Common myeloid progenitor, CD34-positive (primary cell): ENCODE data around the gene GIPC2.

ENCODE experiments used
- CTCF ChIA-PET: fragments of 350-600 bp; sonication (Branson Sonifier 250); formaldehyde crosslinking; loops from one replicate; lab custom pipeline; 2021; ENCODE audit warnings: antibody characterized with exemption; lab: Charles Lee
- POLR2A ChIA-PET: fragments of 350-600 bp; sonication (Branson Sonifier 250); formaldehyde crosslinking; loops from one replicate; lab custom pipeline; 2021; ENCODE audit warnings: antibody characterized with exemption; lab: Charles Lee
- DNase-seq, 3 donors: peaks; one replicate each; pipeline versions ENCODE4 v3.0.0 to v3.0.0-alpha.2; 2013
- H3K27ac ChIP-seq, 2 experiments: 1 replicate in 1 of 2; 2 replicates in 1 of 2; pipeline ENCODE4 v1.7.0; 2013; ENCODE audit warnings: inconsistent platforms in 2 of 2, low read length in 2 of 2, mild to moderate bottlenecking in 2 of 2, low read depth in 1 of 2, moderate library complexity in 1 of 2; ENCODE audit not compliant: severe bottlenecking in 2 of 2, insufficient read depth in 1 of 2, poor library complexity in 1 of 2
- H3K27me3 ChIP-seq, 5 experiments: replicated peaks in 2 of 5; 1 replicate in 3 of 5; 2 replicates in 2 of 5; pipeline versions ENCODE4 v1.6.1 to v1.7.0; 2013; ENCODE audit warnings: low read length in 4 of 5, mild to moderate bottlenecking in 2 of 5, moderate library complexity in 2 of 5, inconsistent platforms in 1 of 5; ENCODE audit not compliant: insufficient read depth in 5 of 5, control insufficient read depth in 4 of 5
- H3K36me3 ChIP-seq, 4 experiments: 1 replicate in 2 of 4; 2 replicates in 2 of 4; pipeline versions ENCODE4 v1.6.1 to v1.7.0; 2013; ENCODE audit warnings: low read length in 3 of 4, control low read depth in 1 of 4, mild to moderate bottlenecking in 1 of 4; ENCODE audit not compliant: control insufficient read depth in 4 of 4, insufficient read depth in 4 of 4
- H3K4me1 ChIP-seq, 4 experiments: 1 replicate in 3 of 4; 2 replicates in 1 of 4; pipeline versions ENCODE4 v1.6.1 to v1.7.1; 2013; ENCODE audit warnings: low read length in 3 of 4, mild to moderate bottlenecking in 3 of 4, control low read depth in 1 of 4, inconsistent platforms in 1 of 4, moderate library complexity in 1 of 4; ENCODE audit not compliant: control insufficient read depth in 4 of 4, insufficient read depth in 4 of 4; ENCODE audit errors: control extremely low read depth in 1 of 4
- H3K4me3 ChIP-seq, 7 experiments: 1 replicate in 4 of 7; 2 replicates in 3 of 7; pipeline versions ENCODE4 v1.5.1 to v1.7.0; 2013; ENCODE audit warnings: mild to moderate bottlenecking in 7 of 7, low read length in 6 of 7, moderate library complexity in 6 of 7, inconsistent platforms in 2 of 7, low read depth in 2 of 7, control low read depth in 1 of 7; ENCODE audit not compliant: insufficient read depth in 4 of 7, control insufficient read depth in 1 of 7; ENCODE audit errors: extremely low read depth in 1 of 7
- H3K9me3 ChIP-seq, 5 experiments: 1 replicate in 4 of 5; 2 replicates in 1 of 5; pipeline versions ENCODE4 v1.6.1 to v1.7.1; 2013; ENCODE audit warnings: low read length in 4 of 5, mild to moderate bottlenecking in 2 of 5, inconsistent platforms in 1 of 5, low read depth in 1 of 5, moderate library complexity in 1 of 5; ENCODE audit not compliant: control insufficient read depth in 4 of 5, insufficient read depth in 2 of 5; ENCODE audit errors: control extremely low read depth in 1 of 5
- WGBS: methylation state at CpG from one replicate; pipeline ENCODE4 v1.1.5; 2013; ENCODE audit not compliant: insufficient coverage; 5-methylcytosine and 5-hydroxymethylcytosine counted together

The GIPC2 gene

DNA sequence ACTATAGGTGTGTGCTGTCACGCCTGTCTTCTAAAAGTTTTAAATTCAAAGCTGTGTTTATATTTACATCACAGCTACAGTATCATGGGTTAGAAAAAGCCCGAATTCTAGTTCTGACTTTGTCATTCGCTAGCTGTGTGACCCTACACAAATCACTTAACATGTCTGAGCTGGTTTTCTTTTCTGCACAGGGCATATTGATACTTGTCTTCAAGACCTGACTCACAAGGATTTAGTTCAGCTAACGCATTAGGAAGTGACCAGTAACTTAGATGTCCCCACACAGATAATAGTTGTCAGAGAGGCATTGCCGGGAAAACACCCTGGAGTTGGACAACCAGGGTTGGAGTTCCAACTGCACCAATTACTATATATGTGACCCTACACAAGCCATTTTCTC, 25.9 kb downstream of the GIPC2 start:
- Histone ChIP-seq H3K4me3 (no peak overlapping the region), H3K4me1 (no peaks in the 10 kb centered on the region), H3K27me3 (no peaks in the 10 kb centered on the region), H3K9me3 (no peaks in the 10 kb centered on the region), H3K36me3 (no peaks in the 10 kb centered on the region), H3K27ac (no peak overlapping the region)
- CTCF ChIA-PET: interaction anchor here (0.6 kb wide), 1 partner anchor 10 kb away, joined by 4 read pairs; no protein-coding TSS in a partner anchor
- 100% methylated on average over 2 of the region's 5 CpGs for WGBS
- no peak for DNase-seq
- POLR2A ChIA-PET: no interaction called here

DNA sequence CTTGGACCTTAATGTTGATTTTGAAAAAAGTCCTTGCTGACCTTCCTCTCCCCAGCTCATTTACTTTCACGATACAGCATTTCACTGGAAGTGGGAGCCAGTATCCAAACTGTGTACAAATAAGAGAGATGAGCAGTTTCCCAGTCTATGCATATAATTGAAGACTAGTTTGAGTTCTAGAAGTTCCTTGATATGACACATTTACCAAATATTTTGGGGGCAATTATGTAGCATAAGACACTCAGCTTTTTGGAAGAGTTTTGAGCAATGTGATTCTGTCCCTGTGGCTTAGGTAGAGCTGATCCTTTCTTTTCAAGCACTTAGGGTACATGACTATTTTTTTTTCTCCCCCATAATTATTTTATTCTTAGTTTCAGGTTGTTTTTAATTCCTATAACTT, 26.4 kb downstream of the GIPC2 start:
- DNase-seq: no peak
- Histone ChIP-seq H3K27ac (no peak overlapping the region), H3K4me3 (no peak overlapping the region), H3K36me3 (no peaks in the 10 kb centered on the region), H3K4me1 (no peaks in the 10 kb centered on the region), H3K27me3 (no peaks in the 10 kb centered on the region), H3K9me3 (no peaks in the 10 kb centered on the region)
- POLR2A ChIA-PET: no interaction called here
- WGBS: no CpG with 5 or more reads among the region's 1 CpG
- CTCF ChIA-PET: interaction anchor here (0.6 to 1.3 kb wide), 3 partner anchors 10 to 42 kb away, joined by 3 to 4 read pairs (median 3); no protein-coding TSS in a partner anchor

DNA sequence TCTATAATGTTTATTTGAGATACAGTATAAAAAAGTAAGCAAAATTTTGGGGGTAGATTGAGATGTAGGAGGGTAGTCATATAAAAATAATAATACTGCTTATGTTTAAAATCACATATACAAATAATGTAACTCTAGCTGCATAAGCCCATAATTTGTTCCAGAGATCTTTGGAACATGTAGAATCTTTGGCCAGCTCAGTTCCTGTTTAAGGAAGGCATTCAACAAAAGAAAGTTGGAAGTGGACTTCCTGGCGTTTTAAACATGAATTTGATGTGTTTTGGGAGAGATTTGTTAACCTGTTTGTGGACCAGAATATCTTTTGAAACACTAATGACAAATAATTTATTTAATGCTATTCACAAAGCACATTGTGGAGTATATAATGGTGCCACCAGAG, 27.7 kb downstream of the GIPC2 start:
- Histone ChIP-seq H3K4me3 (no peak overlapping the region), H3K36me3 (no peaks in the 10 kb centered on the region), H3K4me1 (no peaks in the 10 kb centered on the region), H3K27ac (no peak overlapping the region), H3K9me3 (no peaks in the 10 kb centered on the region), H3K27me3 (no peaks in the 10 kb centered on the region)
- no peak for DNase-seq
- ChIA-PET POLR2A (no interaction called here), CTCF (interaction anchor here (1.3 kb wide), 1 partner anchor 11 kb away, joined by 3 read pairs; no protein-coding TSS in a partner anchor)
- no CpG with 5 or more reads among the region's 1 CpG for WGBS

DNA sequence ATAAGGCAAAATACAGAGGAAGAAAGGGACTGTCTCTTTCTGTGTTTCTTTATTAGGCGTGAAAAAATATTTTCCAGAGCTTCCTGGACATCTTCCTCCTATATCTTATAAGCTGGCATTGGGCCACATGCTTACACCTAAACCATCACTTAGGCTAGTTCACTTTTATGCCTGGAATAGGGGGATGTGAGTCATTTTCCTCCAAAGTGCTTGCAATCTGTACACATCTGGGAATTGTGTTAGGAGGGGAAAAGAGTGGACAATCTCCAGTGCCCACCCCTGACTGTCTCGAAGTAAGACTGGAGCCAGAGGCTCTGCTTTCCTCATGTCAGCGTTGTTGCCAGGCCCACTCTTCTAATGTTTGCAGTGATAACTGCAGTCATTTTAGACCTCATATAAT, 29.9 kb downstream of the GIPC2 start:
- H3K36me3 ChIP-seq: no peaks in the 10 kb centered on the region
- H3K27me3 ChIP-seq: no peaks in the 10 kb centered on the region
- H3K4me3 ChIP-seq: no peak overlapping the region
- no peak overlapping the region for H3K27ac ChIP-seq
- WGBS: 100% methylated on average over 1 of the region's 3 CpGs
- POLR2A ChIA-PET: no interaction called here
- H3K4me1 ChIP-seq: no peaks in the 10 kb centered on the region
- no peak for DNase-seq
- no peaks in the 10 kb centered on the region for H3K9me3 ChIP-seq
- CTCF ChIA-PET: interaction anchor here (1.0 to 1.2 kb wide), 2 partner anchors 11 to 501 kb away, joined by 3 to 4 read pairs; no protein-coding TSS in a partner anchor

DNA sequence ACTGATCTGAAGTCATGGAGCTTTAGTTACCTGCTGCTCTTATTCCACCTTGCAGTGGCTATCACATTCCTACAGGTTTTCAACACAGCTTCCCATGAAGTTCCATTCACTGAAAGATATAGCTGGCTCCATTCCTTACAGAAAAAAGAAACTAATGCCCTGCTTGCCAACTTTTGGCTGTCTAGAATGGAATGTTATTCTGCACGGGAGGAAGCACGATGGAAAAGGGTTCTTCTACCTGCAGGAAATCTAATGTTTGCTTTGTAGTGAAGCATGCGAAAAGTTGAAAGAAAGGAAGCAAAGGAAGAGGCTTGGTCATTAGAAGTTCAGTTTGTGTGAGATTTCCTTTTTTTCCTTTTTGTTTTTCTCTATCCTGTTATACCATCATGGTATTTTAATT, 32.6 kb downstream of the GIPC2 start:
- H3K36me3 ChIP-seq: no peaks in the 10 kb centered on the region
- no peaks in the 10 kb centered on the region for H3K9me3 ChIP-seq
- no peak for DNase-seq
- CTCF ChIA-PET: interaction anchor here (1.1 kb wide), 1 partner anchor 53 kb away, joined by 3 read pairs; no protein-coding TSS in a partner anchor
- no peaks in the 10 kb centered on the region for H3K27me3 ChIP-seq
- H3K27ac ChIP-seq: no peak overlapping the region
- no peaks in the 10 kb centered on the region for H3K4me1 ChIP-seq
- H3K4me3 ChIP-seq: no peak overlapping the region
- WGBS: 87% methylated on average over 2 of the region's 3 CpGs
- POLR2A ChIA-PET: interaction anchor here (0.5 kb wide), 1 partner anchor 52 kb away, joined by 3 read pairs; no protein-coding TSS in a partner anchor

DNA sequence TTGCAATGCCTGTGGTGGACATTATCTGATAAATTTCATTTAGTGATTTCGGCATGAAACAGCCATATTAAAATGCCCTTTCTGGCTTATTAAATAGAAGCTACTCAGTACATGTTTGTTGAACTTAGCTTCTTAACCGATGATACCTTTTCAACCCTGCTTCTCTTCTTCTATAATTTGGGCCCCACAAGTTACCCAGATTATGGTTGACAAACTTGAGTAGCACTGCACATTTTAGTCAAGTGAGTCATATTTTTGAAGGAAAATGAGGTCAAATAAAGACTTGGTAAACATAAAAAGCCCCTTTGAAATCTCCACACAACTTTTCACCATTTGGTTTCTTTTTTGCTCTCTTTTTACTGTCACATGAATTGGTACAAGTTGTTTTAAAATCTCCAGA, 33.8 kb downstream of the GIPC2 start:
- no peaks in the 10 kb centered on the region for H3K4me1 ChIP-seq
- no peak overlapping the region for H3K4me3 ChIP-seq
- CTCF ChIA-PET: no interaction called here
- no peaks in the 10 kb centered on the region for H3K36me3 ChIP-seq
- POLR2A ChIA-PET: no interaction called here
- 100% methylated on average over 2 of the region's 2 CpGs for WGBS
- H3K27ac ChIP-seq: no peak overlapping the region
- no peaks in the 10 kb centered on the region for H3K27me3 ChIP-seq
- no peak for DNase-seq
- H3K9me3 ChIP-seq: no peaks in the 10 kb centered on the region

DNA sequence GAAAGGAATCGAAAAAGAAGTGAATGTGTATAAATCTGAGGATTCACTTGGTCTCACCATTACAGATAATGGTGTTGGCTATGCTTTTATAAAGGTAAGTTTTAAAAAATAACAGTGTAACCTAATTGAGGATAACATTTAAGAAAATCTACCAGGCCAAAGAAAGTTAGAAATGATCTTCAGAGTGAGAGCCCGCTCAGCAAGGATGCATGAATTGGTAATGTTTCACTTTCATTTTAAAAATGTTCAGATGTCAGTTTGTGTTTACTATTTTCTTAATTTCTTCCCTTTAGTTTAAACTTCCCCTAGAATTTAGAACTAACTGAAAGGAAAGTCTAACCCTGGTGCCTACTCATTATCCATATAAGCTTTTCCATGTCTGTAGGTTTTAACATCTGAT, 35.0 kb downstream of the GIPC2 start:
- H3K9me3 ChIP-seq: peaks cover 0 to 4% (median 0%) of the 10 kb centered on the region in 5 experiments
- peak overlapping the region in 1 of 2 experiments; percentile 20 for H3K27ac ChIP-seq
- ChIA-PET CTCF (interaction anchor here (1.3 kb wide), 1 partner anchor 16 kb away, joined by 3 read pairs; no protein-coding TSS in a partner anchor), POLR2A (no interaction called here)
- no peak for DNase-seq
- no CpG with 5 or more reads among the region's 2 CpGs for WGBS
- no peaks in the 10 kb centered on the region for H3K4me1 ChIP-seq
- H3K36me3 ChIP-seq: no peaks in the 10 kb centered on the region
- no peaks in the 10 kb centered on the region for H3K27me3 ChIP-seq
- H3K4me3 ChIP-seq: peak overlapping the region in 3 of 7 experiments; percentile 35 to 55 (median 52)
